Suprapubic skin (tissue), 4 donors: ENCODE results near the gene KRT40. TPM values are rescaled to one million over a fixed set of nuclear protein-coding genes. Genes with fewer than 3 reads are reported as not detected.

ENCODE experiments used
- DNase-seq, 2 donors: peaks; one replicate each; pipeline ENCODE4 v3.0.0-alpha.2; 2019; ENCODE audit warnings: low spot score in 2 of 2
- H3K27ac ChIP-seq: fragments of 200-600 bp; sonication (generic); one replicate; pipeline ENCODE4 v1.5.1; 2019
- H3K27me3 ChIP-seq: fragments of 200-600 bp; sonication (generic); one replicate; pipeline ENCODE4 v1.5.1; 2019
- H3K36me3 ChIP-seq: fragments of 200-600 bp; sonication (generic); one replicate; pipeline ENCODE4 v1.5.1; 2019
- H3K4me1 ChIP-seq: fragments of 200-600 bp; sonication (generic); one replicate; pipeline ENCODE4 v1.5.1; 2019
- H3K4me3 ChIP-seq: fragments of 200-600 bp; sonication (generic); one replicate; pipeline ENCODE4 v1.5.1; 2019; ENCODE audit warnings: mild to moderate bottlenecking
- H3K9me3 ChIP-seq: fragments of 200-600 bp; sonication (generic); one replicate; pipeline ENCODE4 v1.5.1; 2019
- CTCF ChIP-seq, 2 donors: fragments of 200-600 bp in 1 of 2; fragments of 450-650 bp in 1 of 2; sonication (generic) in 1 of 2; IDR thresholded peaks; one replicate each; pipeline ENCODE4 v1.5.1; 2016 to 2019; ENCODE audit warnings: antibody characterized with exemption in 2 of 2, mild to moderate bottlenecking in 1 of 2, moderate library complexity in 1 of 2
- EP300 ChIP-seq: sonication (generic); formaldehyde crosslinking; IDR thresholded peaks from one replicate; pipeline ENCODE4 v1.6.1; 2017; ENCODE audit warnings: antibody characterized with exemption
- POLR2A ChIP-seq, 2 donors: fragments of 450-650 bp; IDR thresholded peaks; one replicate each; pipeline ENCODE4 v1.6.1; 2017; ENCODE audit warnings: antibody characterized with exemption in 2 of 2, mild to moderate bottlenecking in 2 of 2, moderate library complexity in 2 of 2
- POLR2AphosphoS5 ChIP-seq, 3 donors: sonication (generic); formaldehyde crosslinking; IDR thresholded peaks; one replicate each; pipeline ENCODE4 v1.6.1; 2017; ENCODE audit warnings: antibody characterized with exemption in 3 of 3
- WGBS: methylation state at CpG from one replicate; pipeline ENCODE4 v1.1.5; 2018; 5-methylcytosine and 5-hydroxymethylcytosine counted together
- total RNA-seq, 4 donors: library from RNA; depleted of rRNA; stranded (reverse); fragments of >200 nt; gene quantifications; one replicate each; pipeline ENCODE4 v1.1.0, GENCODE V29; 2016

Gene KRT40
- total RNA-seq, 4 donors from 2014 or later: 0.98 to 12.5 (median 3.9) TPM; not detected in 1

GRCh38 chr17:40950176-40950575 lies 34.0 kb downstream of the KRT40 start:
- Histone ChIP-seq H3K36me3 (no peaks in the 10 kb centered on the region), H3K4me1 (peaks cover 36% of the 10 kb centered on the region), H3K4me3 (no peak overlapping the region), H3K27me3 (peaks cover 16% of the 10 kb centered on the region), H3K9me3 (no peaks in the 10 kb centered on the region), H3K27ac (peak overlapping the region; percentile 18)
- TF ChIP-seq POLR2A (IDR thresholded peaks at IDR 0.05) (no peak), POLR2AphosphoS5 (IDR thresholded peaks at IDR 0.05) (peak in 1 of 3 donors; percentile 53), EP300 (no peak), CTCF (IDR thresholded peaks at IDR 0.05) (no peak)
- 76% methylated on average over 7 of the region's 7 CpGs for WGBS
- no peak for DNase-seq

- 61% methylated on average over 10 of the region's 10 CpGs for WGBS
- no peaks in the 10 kb centered on the region for H3K9me3 ChIP-seq
- H3K27ac ChIP-seq: no peak overlapping the region
- H3K36me3 ChIP-seq: no peaks in the 10 kb centered on the region
- TF ChIP-seq POLR2A (IDR thresholded peaks at IDR 0.05) (no peak), POLR2AphosphoS5 (IDR thresholded peaks at IDR 0.05) (no peak), EP300 (no peak), CTCF (IDR thresholded peaks at IDR 0.05) (no peak)
- DNase-seq: no peak
- peaks cover 30% of the 10 kb centered on the region for H3K4me1 ChIP-seq
- no peak overlapping the region for H3K4me3 ChIP-seq
- H3K27me3 ChIP-seq: peaks cover 16% of the 10 kb centered on the region
Measured at GRCh38 chr17:40949418-40949817, 34.7 kb downstream of the KRT40 start.

GRCh38 chr17:40947929-40948328 lies 36.2 kb downstream of the KRT40 start:
- 66% methylated on average over 2 of the region's 2 CpGs for WGBS
- TF ChIP-seq POLR2AphosphoS5 (IDR thresholded peaks at IDR 0.05): no peak
- no peak for TF ChIP-seq EP300
- TF ChIP-seq POLR2A (IDR thresholded peaks at IDR 0.05): no peak
- TF ChIP-seq CTCF (IDR thresholded peaks at IDR 0.05): no peak
- H3K4me3 ChIP-seq: no peak overlapping the region
- H3K4me1 ChIP-seq: peaks cover 17% of the 10 kb centered on the region
- H3K9me3 ChIP-seq: no peaks in the 10 kb centered on the region
- peaks cover 16% of the 10 kb centered on the region for H3K27me3 ChIP-seq
- no peak overlapping the region for H3K27ac ChIP-seq
- no peak for DNase-seq
- H3K36me3 ChIP-seq: no peaks in the 10 kb centered on the region

- no peaks in the 10 kb centered on the region for H3K36me3 ChIP-seq
- TF ChIP-seq EP300 (no peak), POLR2A (IDR thresholded peaks at IDR 0.05) (no peak), POLR2AphosphoS5 (IDR thresholded peaks at IDR 0.05) (no peak), CTCF (IDR thresholded peaks at IDR 0.05) (no peak)
- WGBS: 79% methylated on average over 6 of the region's 6 CpGs
- H3K27ac ChIP-seq: no peak overlapping the region
- H3K27me3 ChIP-seq: peaks cover 16% of the 10 kb centered on the region
- no peak overlapping the region for H3K4me3 ChIP-seq
- H3K9me3 ChIP-seq: no peaks in the 10 kb centered on the region
- DNase-seq: no peak
- peaks cover 7% of the 10 kb centered on the region for H3K4me1 ChIP-seq
Measured at GRCh38 chr17:40945414-40945813, 38.7 kb downstream of the KRT40 start.

GRCh38 chr17:40944531-40944930 lies 39.6 kb downstream of the KRT40 start:
- Histone ChIP-seq H3K9me3 (no peaks in the 10 kb centered on the region), H3K27me3 (peaks cover 14% of the 10 kb centered on the region), H3K4me1 (peaks cover 5% of the 10 kb centered on the region), H3K4me3 (no peak overlapping the region), H3K27ac (no peak overlapping the region), H3K36me3 (no peaks in the 10 kb centered on the region)
- no peak for DNase-seq
- no peak for TF ChIP-seq CTCF (IDR thresholded peaks at IDR 0.05)
- no peak for TF ChIP-seq POLR2AphosphoS5 (IDR thresholded peaks at IDR 0.05)
- TF ChIP-seq EP300: no peak
- 48% methylated on average over 1 of the region's 1 CpG for WGBS
